ENCODE measurements around the gene RBM41.

Gene RBM41

DNA sequence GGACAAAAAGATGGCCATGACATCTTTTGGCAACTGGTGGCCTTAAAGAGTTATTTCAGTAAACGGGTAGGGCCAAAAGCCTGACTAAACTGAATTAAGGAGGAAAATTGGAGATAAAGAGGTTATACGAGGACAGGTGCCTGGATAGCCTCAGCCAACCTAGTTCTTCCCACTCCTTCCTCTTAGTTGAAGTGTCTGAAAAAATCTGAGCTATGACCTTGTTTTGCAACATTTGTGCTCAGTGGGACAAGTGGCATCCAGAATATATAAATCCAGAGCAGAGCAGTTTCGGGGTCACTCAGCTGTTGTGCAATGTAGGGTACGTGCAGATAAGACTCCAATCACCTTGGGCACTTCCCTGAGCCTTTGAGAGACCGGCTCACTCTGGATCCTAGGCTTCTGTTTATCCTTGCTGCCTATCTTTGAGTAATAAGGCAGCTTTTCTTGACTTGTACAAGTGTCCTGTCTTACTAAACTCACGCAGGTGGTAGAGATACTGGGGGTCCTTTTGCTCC is 68.4 kb downstream of the RBM41 start:
- no peak for ATAC-seq
- no peak for TF ChIP-seq GLIS3 (CRISPR knock-in tag; IDR thresholded peaks at IDR 0.05)
- no peak for TF ChIP-seq BACH2 (CRISPR knock-in tag; IDR thresholded peaks at IDR 0.05; ENCODE audit: borderline replicate concordance)
- no peak for TF ChIP-seq ZNF565 (CRISPR knock-in tag; conservative IDR thresholded peaks at IDR 0.05; ENCODE audit: low read depth)
- TF ChIP-seq, protein P1, sequence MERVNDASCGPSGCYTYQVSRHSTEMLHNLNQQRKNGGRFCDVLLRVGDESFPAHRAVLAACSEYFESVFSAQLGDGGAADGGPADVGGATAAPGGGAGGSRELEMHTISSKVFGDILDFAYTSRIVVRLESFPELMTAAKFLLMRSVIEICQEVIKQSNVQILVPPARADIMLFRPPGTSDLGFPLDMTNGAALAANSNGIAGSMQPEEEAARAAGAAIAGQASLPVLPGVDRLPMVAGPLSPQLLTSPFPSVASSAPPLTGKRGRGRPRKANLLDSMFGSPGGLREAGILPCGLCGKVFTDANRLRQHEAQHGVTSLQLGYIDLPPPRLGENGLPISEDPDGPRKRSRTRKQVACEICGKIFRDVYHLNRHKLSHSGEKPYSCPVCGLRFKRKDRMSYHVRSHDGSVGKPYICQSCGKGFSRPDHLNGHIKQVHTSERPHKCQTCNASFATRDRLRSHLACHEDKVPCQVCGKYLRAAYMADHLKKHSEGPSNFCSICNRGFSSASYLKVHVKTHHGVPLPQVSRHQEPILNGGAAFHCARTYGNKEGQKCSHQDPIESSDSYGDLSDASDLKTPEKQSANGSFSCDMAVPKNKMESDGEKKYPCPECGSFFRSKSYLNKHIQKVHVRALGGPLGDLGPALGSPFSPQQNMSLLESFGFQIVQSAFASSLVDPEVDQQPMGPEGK (CRISPR knock-in tag; IDR thresholded peaks at IDR 0.05; ENCODE audit: borderline replicate concordance): no peak
- no peak for TF ChIP-seq RARB (CRISPR knock-in tag; IDR thresholded peaks at IDR 0.05)
- TF ChIP-seq, protein P2, sequence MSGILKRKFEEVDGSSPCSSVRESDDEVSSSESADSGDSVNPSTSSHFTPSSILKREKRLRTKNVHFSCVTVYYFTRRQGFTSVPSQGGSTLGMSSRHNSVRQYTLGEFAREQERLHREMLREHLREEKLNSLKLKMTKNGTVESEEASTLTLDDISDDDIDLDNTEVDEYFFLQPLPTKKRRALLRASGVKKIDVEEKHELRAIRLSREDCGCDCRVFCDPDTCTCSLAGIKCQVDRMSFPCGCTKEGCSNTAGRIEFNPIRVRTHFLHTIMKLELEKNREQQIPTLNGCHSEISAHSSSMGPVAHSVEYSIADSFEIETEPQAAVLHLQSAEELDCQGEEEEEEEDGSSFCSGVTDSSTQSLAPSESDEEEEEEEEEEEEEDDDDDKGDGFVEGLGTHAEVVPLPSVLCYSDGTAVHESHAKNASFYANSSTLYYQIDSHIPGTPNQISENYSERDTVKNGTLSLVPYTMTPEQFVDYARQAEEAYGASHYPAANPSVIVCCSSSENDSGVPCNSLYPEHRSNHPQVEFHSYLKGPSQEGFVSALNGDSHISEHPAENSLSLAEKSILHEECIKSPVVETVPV (CRISPR knock-in tag; IDR thresholded peaks at IDR 0.05): no peak
- TF ChIP-seq SNAI2 (CRISPR knock-in tag; IDR thresholded peaks at IDR 0.05): no peak
- no peak for TF ChIP-seq ZNF8 (CRISPR knock-in tag; IDR thresholded peaks at IDR 0.05)
- TF ChIP-seq ZNF70 (CRISPR knock-in tag; IDR thresholded peaks at IDR 0.05): no peak
- TF ChIP-seq, protein P3, sequence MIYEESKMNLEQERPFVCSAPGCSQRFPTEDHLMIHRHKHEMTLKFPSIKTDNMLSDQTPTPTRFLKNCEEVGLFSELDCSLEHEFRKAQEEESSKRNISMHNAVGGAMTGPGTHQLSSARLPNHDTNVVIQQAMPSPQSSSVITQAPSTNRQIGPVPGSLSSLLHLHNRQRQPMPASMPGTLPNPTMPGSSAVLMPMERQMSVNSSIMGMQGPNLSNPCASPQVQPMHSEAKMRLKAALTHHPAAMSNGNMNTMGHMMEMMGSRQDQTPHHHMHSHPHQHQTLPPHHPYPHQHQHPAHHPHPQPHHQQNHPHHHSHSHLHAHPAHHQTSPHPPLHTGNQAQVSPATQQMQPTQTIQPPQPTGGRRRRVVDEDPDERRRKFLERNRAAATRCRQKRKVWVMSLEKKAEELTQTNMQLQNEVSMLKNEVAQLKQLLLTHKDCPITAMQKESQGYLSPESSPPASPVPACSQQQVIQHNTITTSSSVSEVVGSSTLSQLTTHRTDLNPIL (CRISPR knock-in tag; IDR thresholded peaks at IDR 0.05; ENCODE audit: low read depth): no peak
- no peak for TF ChIP-seq ZFP30 (CRISPR knock-in tag; IDR thresholded peaks at IDR 0.05)
- no peak for TF ChIP-seq ZFP3 (CRISPR knock-in tag; IDR thresholded peaks at IDR 0.05)

DNA sequence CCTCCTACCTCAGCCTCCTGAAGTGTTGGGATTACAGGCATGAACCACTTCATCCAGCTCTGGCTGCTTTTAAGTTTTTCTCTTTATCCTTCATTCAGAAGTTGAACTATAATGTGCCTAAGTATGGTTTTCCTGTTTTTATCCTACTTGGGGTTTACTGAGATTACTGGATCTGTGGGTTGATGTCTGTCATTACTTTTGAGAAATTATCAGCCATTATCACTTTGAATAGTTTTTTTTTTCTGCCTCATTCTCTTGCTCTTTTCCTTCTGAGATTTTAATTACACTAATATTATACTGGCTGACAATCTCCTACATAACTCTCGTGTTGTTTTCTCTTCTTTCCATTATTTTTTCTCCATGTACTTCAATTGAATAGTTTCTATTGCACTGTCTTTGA is 71.0 kb downstream of the RBM41 start:
- TF ChIP-seq, protein P4, sequence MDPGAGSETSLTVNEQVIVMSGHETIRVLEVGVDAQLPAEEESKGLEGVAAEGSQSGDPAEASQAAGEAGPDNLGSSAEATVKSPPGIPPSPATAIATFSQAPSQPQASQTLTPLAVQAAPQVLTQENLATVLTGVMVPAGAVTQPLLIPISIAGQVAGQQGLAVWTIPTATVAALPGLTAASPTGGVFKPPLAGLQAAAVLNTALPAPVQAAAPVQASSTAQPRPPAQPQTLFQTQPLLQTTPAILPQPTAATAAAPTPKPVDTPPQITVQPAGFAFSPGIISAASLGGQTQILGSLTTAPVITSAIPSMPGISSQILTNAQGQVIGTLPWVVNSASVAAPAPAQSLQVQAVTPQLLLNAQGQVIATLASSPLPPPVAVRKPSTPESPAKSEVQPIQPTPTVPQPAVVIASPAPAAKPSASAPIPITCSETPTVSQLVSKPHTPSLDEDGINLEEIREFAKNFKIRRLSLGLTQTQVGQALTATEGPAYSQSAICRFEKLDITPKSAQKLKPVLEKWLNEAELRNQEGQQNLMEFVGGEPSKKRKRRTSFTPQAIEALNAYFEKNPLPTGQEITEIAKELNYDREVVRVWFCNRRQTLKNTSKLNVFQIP (CRISPR knock-in tag; IDR thresholded peaks at IDR 0.05; ENCODE audit: borderline replicate concordance, low read depth): no peak
- TF ChIP-seq BACH2 (CRISPR knock-in tag; IDR thresholded peaks at IDR 0.05; ENCODE audit: borderline replicate concordance): no peak
- no peak for TF ChIP-seq ISL1 (CRISPR knock-in tag; IDR thresholded peaks at IDR 0.05)
- no peak for TF ChIP-seq TCF4 (CRISPR knock-in tag; IDR thresholded peaks at IDR 0.05; ENCODE audit: borderline replicate concordance)
- TF ChIP-seq ESRRG (CRISPR knock-in tag; IDR thresholded peaks at IDR 0.05): no peak
- no peak for TF ChIP-seq ZNF8 (CRISPR knock-in tag; IDR thresholded peaks at IDR 0.05)
- no peak for TF ChIP-seq ZC3H10 (CRISPR knock-in tag; IDR thresholded peaks at IDR 0.05)
- no peak for TF ChIP-seq SNAI2 (CRISPR knock-in tag; IDR thresholded peaks at IDR 0.05)
- TF ChIP-seq CSDC2 (CRISPR knock-in tag; IDR thresholded peaks at IDR 0.05): no peak
- TF ChIP-seq ZFP30 (CRISPR knock-in tag; IDR thresholded peaks at IDR 0.05): no peak
- TF ChIP-seq ARNTL (CRISPR knock-in tag; IDR thresholded peaks at IDR 0.05; ENCODE audit: borderline replicate concordance, low read depth): no peak
- TF ChIP-seq ZNF565 (CRISPR knock-in tag; conservative IDR thresholded peaks at IDR 0.05; ENCODE audit: low read depth): no peak
- TF ChIP-seq GLIS3 (CRISPR knock-in tag; IDR thresholded peaks at IDR 0.05): no peak
- TF ChIP-seq ZNF70 (CRISPR knock-in tag; IDR thresholded peaks at IDR 0.05): no peak
- no peak for ATAC-seq

DNA sequence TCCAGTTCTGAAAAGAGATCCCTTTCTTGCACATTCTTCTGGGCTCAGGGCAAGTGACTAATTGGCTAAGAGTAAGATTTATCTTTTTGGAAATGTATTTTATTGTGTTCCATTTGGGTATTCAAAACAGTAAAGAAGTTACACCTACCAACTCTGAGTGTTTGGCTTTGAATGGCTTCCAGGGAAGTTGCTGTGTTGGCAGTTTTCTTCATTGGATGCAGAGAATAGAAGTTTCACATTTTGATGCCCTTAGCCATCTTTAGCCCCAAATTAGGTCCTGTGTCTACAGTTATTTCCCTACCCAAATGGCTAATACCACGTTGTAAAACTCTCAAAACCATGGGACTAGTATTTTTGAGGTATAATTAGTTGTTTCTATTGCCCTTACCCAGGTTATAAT is 88.9 kb downstream of the RBM41 start:
- no peak for ATAC-seq
- TF ChIP-seq, protein P1 (CRISPR knock-in tag; IDR thresholded peaks at IDR 0.05; ENCODE audit: borderline replicate concordance): no peak
- no peak for TF ChIP-seq SNAI2 (CRISPR knock-in tag; IDR thresholded peaks at IDR 0.05)
- no peak for TF ChIP-seq TCF4 (CRISPR knock-in tag; IDR thresholded peaks at IDR 0.05; ENCODE audit: borderline replicate concordance)
- no peak for TF ChIP-seq ARNTL (CRISPR knock-in tag; IDR thresholded peaks at IDR 0.05; ENCODE audit: borderline replicate concordance, low read depth)
- no peak for TF ChIP-seq ZFP3 (CRISPR knock-in tag; IDR thresholded peaks at IDR 0.05)
- no peak for TF ChIP-seq ZC3H10 (CRISPR knock-in tag; IDR thresholded peaks at IDR 0.05)
- TF ChIP-seq OSR1 (CRISPR knock-in tag; IDR thresholded peaks at IDR 0.05): no peak
- TF ChIP-seq BACH2 (CRISPR knock-in tag; IDR thresholded peaks at IDR 0.05; ENCODE audit: borderline replicate concordance): no peak
- no peak for TF ChIP-seq ZNF70 (CRISPR knock-in tag; IDR thresholded peaks at IDR 0.05)
- TF ChIP-seq, protein P5, sequence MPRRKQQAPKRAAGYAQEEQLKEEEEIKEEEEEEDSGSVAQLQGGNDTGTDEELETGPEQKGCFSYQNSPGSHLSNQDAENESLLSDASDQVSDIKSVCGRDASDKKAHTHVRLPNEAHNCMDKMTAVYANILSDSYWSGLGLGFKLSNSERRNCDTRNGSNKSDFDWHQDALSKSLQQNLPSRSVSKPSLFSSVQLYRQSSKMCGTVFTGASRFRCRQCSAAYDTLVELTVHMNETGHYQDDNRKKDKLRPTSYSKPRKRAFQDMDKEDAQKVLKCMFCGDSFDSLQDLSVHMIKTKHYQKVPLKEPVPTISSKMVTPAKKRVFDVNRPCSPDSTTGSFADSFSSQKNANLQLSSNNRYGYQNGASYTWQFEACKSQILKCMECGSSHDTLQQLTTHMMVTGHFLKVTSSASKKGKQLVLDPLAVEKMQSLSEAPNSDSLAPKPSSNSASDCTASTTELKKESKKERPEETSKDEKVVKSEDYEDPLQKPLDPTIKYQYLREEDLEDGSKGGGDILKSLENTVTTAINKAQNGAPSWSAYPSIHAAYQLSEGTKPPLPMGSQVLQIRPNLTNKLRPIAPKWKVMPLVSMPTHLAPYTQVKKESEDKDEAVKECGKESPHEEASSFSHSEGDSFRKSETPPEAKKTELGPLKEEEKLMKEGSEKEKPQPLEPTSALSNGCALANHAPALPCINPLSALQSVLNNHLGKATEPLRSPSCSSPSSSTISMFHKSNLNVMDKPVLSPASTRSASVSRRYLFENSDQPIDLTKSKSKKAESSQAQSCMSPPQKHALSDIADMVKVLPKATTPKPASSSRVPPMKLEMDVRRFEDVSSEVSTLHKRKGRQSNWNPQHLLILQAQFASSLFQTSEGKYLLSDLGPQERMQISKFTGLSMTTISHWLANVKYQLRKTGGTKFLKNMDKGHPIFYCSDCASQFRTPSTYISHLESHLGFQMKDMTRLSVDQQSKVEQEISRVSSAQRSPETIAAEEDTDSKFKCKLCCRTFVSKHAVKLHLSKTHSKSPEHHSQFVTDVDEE (CRISPR knock-in tag; IDR thresholded peaks at IDR 0.05): no peak
- no peak for TF ChIP-seq GLIS3 (CRISPR knock-in tag; IDR thresholded peaks at IDR 0.05)
- TF ChIP-seq, protein P4 (CRISPR knock-in tag; IDR thresholded peaks at IDR 0.05; ENCODE audit: borderline replicate concordance, low read depth): no peak
- TF ChIP-seq ZNF565 (CRISPR knock-in tag; conservative IDR thresholded peaks at IDR 0.05; ENCODE audit: low read depth): no peak
- TF ChIP-seq TOX (CRISPR knock-in tag; IDR thresholded peaks at IDR 0.05; ENCODE audit: borderline replicate concordance): no peak
- no peak for TF ChIP-seq ZNF8 (CRISPR knock-in tag; IDR thresholded peaks at IDR 0.05)
